Left lung (tissue), 10 donors: ENCODE results near the gene SYNGR1. TPM values are rescaled to one million over a fixed set of nuclear protein-coding genes. Genes with fewer than 3 reads are reported as not detected.

Experiments
- ATAC-seq: fragments of 200-7000 bp; cut with Tn5 transposase; one replicate; pipeline ENCODE4 v1.9.1; 2020; ENCODE audit warnings: moderate library complexity
- DNase-seq, 4 donors: peaks; one replicate each; pipeline ENCODE4 v3.0.0-alpha.2; 2013 to 2020
- H3K27ac ChIP-seq, 2 donors: fragments of 200-600 bp; sonication (generic) in 1 of 2; one replicate each; pipeline versions ENCODE4 v1.5.0 to v1.8.0; 2020 to 2021
- H3K27me3 ChIP-seq, 2 donors: fragments of 200-600 bp; sonication (generic) in 1 of 2; one replicate each; pipeline versions ENCODE4 v1.5.0 to v1.8.0; 2020 to 2021
- H3K36me3 ChIP-seq, 2 donors: fragments of 200-600 bp; sonication (generic) in 1 of 2; one replicate each; pipeline versions ENCODE4 v1.5.0 to v1.8.0; 2020 to 2021
- H3K4me1 ChIP-seq, 2 donors: fragments of 200-600 bp; one replicate each; pipeline ENCODE4 v1.8.0; 2021
- H3K4me3 ChIP-seq, 2 donors: fragments of 200-600 bp; sonication (generic) in 1 of 2; one replicate each; pipeline versions ENCODE4 v1.5.0 to v1.8.0; 2020 to 2021; ENCODE audit warnings: mild to moderate bottlenecking in 1 of 2
- H3K9me3 ChIP-seq, 2 donors: fragments of 200-600 bp; sonication (generic) in 1 of 2; one replicate each; pipeline versions ENCODE4 v1.5.0 to v1.8.0; 2020 to 2021
- intact Hi-C, 2 donors: fragments of 100-400 bp; cut with DNase I; formaldehyde crosslinking; loops; one replicate each; pipeline versions ENCODE4 v1.11.2 to v1.14.2; 2022
- polyA plus RNA-seq, 6 donors: library from polyadenylated mRNA; unstranded; fragments of 120-200 nt; gene quantifications; one replicate each; pipeline ENCODE4 v1.2.1, GENCODE V29; 2013; ENCODE audit not compliant: insufficient read length in 6 of 6
- total RNA-seq, 2 donors: library from RNA; stranded (reverse); fragmentation: NEBNext Ultra II Directional; extraction: Animal tissue kit (Norgen Biotek cat#: 25700); gene quantifications; one replicate each; pipeline ENCODE4 v1.2.1, GENCODE V29; 2021
- TF ChIP-seq, protein P1 (sequence below), 2 donors: fragments of 200-600 bp; sonication (generic) in 1 of 2; IDR thresholded peaks; one replicate each; pipeline versions ENCODE4 v1.5.0 to v1.8.0; 2021; ENCODE audit warnings: antibody characterized with exemption in 2 of 2
- donor health status: DM: no; HTN: yes; CAD: no.
- donor health status: DM: no; HTN: no; CAD: no.

The SYNGR1 gene
- total and polyA plus RNA-seq, 8 donors: 5.5 to 32.0 (median 26.5) TPM

DNA sequence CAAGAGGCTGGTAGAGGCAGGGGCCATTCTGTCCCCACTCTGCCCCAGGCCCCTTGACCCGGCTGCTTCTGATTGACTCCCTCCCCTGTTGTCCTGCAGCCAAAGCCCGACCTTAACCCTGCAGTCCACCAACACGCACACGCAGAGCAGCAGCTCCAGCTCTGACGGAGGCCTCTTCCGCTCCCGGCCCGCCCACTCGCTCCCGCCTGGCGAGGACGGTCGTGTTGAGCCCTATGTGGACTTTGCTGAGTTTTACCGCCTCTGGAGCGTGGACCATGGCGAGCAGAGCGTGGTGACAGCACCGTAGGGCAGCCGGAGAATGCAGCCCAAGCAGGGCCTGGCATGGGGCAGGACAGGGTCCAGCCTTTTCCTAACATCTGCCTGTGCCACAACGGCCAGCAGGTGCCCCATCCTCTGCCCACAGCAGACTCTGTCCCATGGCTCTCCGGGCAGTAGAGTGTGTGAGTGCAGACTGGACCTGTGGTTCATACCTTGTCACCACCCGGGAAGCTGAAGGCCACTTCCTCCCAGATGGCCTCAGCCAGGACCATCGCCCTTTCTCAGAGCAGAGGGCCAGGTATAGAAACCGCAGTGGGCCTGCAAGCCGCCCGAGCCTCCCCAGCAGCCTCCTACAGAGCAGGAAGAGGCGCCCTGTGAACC, 80.3 kb downstream of the SYNGR1 start:
- Histone ChIP-seq H3K4me1 (peaks cover 0 to 13% of the 10 kb centered on the region in 2 donors), H3K4me3 (no peak overlapping the region), H3K27me3 (no peaks in the 10 kb centered on the region), H3K36me3 (peaks cover 0 to 83% of the 10 kb centered on the region in 2 donors), H3K9me3 (no peaks in the 10 kb centered on the region), H3K27ac (peak overlapping the region in 1 of 2 donors; percentile 65)
- DNase-seq: peak in 1 of 4 donors; percentile 61
- no peak for ATAC-seq
- intact Hi-C loops: no loop called here
- TF ChIP-seq, protein P1, sequence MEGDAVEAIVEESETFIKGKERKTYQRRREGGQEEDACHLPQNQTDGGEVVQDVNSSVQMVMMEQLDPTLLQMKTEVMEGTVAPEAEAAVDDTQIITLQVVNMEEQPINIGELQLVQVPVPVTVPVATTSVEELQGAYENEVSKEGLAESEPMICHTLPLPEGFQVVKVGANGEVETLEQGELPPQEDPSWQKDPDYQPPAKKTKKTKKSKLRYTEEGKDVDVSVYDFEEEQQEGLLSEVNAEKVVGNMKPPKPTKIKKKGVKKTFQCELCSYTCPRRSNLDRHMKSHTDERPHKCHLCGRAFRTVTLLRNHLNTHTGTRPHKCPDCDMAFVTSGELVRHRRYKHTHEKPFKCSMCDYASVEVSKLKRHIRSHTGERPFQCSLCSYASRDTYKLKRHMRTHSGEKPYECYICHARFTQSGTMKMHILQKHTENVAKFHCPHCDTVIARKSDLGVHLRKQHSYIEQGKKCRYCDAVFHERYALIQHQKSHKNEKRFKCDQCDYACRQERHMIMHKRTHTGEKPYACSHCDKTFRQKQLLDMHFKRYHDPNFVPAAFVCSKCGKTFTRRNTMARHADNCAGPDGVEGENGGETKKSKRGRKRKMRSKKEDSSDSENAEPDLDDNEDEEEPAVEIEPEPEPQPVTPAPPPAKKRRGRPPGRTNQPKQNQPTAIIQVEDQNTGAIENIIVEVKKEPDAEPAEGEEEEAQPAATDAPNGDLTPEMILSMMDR (IDR thresholded peaks at IDR 0.05): no peak

DNA sequence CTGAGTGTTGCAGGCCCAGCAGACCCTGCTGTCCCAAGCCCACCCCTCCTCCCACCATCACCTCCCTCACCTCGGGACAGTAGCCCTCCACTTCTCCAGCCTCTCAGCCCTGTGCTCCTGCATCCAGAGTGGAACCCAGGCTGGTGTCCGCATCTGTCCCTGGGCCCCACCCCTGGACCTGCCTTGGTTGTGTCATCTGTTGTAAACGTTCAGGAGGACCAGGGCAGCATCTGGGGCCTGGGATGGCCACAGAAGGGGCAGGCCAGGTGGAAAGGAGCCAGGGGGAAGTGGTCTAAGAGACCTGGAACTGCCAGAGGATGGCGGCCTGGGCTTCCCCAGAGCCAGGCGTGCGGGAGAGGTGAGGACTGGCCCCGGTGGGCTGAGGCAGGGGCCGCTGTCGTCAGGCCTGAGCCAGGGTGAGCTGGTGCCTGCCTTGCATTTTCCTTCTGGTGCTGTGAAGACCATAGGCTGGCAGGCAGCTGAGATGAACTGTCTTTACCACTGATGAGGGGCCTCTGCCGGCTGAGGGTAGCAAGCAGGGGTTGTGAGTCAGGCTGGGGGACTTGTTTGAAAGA, 80.9 kb downstream of the SYNGR1 start:
- H3K27ac ChIP-seq: peak overlapping the region; percentile 65 to 78
- intact Hi-C loops: no loop called here
- H3K27me3 ChIP-seq: no peaks in the 10 kb centered on the region
- no peak for ATAC-seq
- no peaks in the 10 kb centered on the region for H3K9me3 ChIP-seq
- H3K36me3 ChIP-seq: peaks cover 0 to 79% of the 10 kb centered on the region in 2 donors
- H3K4me3 ChIP-seq: no peak overlapping the region
- TF ChIP-seq, protein P1 (IDR thresholded peaks at IDR 0.05): no peak
- DNase-seq: peak in 1 of 4 donors; percentile 53
- peaks cover 0 to 13% of the 10 kb centered on the region in 2 donors for H3K4me1 ChIP-seq

DNA sequence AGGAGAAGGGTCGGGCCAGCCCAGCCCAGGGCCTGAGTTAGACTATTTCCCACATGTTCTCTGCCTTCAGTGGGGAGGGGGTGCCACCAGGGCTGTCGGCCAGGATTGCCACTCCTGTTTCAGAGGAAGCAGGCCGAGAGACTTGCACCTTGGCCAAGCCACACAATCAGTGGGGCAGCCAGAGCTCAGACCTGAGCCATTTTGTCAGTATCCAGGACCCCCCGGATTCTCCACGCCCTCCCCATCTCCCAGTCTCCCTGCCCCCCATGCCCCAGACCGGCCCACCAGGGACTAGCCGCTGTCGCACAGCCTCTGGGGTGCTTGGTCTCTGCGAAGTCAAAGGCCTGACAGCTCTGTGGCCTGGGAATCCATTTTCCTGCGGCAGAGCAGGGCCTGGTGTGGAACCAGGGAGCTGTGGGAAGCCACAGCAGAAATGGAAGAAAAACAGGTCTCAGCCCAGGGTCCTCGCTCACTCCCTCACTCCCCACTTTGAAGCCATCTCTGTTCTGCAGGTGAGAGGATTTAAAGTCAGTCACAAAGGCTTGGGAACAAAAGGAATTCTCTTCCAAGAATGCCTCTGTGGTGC, 81.5 kb downstream of the SYNGR1 start:
- peaks cover 0 to 13% of the 10 kb centered on the region in 2 donors for H3K4me1 ChIP-seq
- intact Hi-C loops: no loop called here
- peaks cover 0 to 73% of the 10 kb centered on the region in 2 donors for H3K36me3 ChIP-seq
- TF ChIP-seq, protein P1 (IDR thresholded peaks at IDR 0.05): no peak
- H3K27ac ChIP-seq: peak overlapping the region; percentile 65 to 78
- H3K27me3 ChIP-seq: no peaks in the 10 kb centered on the region
- H3K9me3 ChIP-seq: no peaks in the 10 kb centered on the region
- ATAC-seq: no peak
- no peak overlapping the region for H3K4me3 ChIP-seq
- peak in 1 of 4 donors; percentile 50 for DNase-seq

DNA sequence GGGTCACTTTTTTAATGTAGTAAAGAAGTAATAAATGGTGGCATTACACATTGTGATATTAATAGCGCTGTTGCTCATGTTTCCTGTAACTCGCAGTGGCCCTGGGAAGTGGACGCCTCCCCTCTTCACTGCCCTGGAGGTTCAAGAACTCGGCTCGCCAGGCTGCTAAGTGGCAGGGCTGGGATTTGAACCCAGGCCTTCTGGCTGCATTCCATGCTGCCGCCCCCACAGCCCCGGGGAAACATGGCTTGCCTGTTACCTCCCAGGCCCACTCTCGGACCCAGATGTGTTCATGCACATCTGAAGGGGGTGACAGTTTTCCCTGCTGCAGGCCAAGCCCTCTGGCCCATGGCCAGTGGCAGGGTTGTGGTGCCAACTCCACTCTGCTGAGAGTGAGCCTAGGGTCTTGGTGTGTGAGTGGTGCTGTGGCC, 82.0 kb downstream of the SYNGR1 start:
- Histone ChIP-seq H3K4me1 (peaks cover 0 to 14% of the 10 kb centered on the region in 2 donors), H3K9me3 (no peaks in the 10 kb centered on the region), H3K27ac (peak overlapping the region; percentile 65 to 78), H3K27me3 (no peaks in the 10 kb centered on the region), H3K4me3 (no peak overlapping the region), H3K36me3 (peaks cover 0 to 67% of the 10 kb centered on the region in 2 donors)
- ATAC-seq: peak; percentile 13
- DNase-seq: peak in 1 of 4 donors; percentile 47
- TF ChIP-seq, protein P1 (IDR thresholded peaks at IDR 0.05): no peak
- intact Hi-C loops: no loop called here

DNA sequence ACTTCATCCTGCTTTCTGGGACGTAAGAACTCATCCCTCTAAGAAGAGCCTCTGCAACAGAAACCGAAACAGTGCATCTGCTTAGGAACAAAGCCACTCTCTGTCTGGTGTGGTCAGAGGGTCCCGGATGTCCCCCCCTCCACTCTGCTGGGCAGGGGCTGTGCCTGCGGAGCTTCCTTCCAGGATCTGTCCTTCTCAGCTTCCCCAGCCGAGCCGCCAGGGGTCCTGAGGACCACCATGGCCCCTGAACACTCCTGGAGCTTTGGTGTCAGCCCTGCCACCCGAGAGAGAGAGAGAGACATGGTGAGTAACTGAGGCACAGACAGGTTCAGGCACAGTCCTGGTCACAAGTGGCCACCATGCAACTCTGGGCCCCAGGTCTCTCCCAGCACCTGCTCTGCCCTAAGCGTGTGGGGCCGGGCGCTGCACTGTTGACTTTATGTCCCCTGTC, 82.6 kb downstream of the SYNGR1 start:
- H3K4me3 ChIP-seq: no peak overlapping the region
- intact Hi-C loops: no loop called here
- no peaks in the 10 kb centered on the region for H3K9me3 ChIP-seq
- ATAC-seq: no peak
- H3K4me1 ChIP-seq: peaks cover under 1 to 19% of the 10 kb centered on the region in 2 donors
- H3K27ac ChIP-seq: peak overlapping the region; percentile 65 to 78
- peak in 1 of 4 donors; percentile 66 for DNase-seq
- peaks cover 0 to 62% of the 10 kb centered on the region in 2 donors for H3K36me3 ChIP-seq
- TF ChIP-seq, protein P1 (IDR thresholded peaks at IDR 0.05): no peak
- H3K27me3 ChIP-seq: no peaks in the 10 kb centered on the region
